Nephron (organoid): ENCODE measurements around the gene NTRK3.

Experiments used
- H3K27ac Mint-ChIP-seq, 3 experiments: 2 replicates each; pipeline ENCODE4 v1.8.0; 2020; ENCODE audit warnings: mixed read lengths in 3 of 3, mild to moderate bottlenecking in 2 of 3, moderate library complexity in 1 of 3
- H3K27me3 Mint-ChIP-seq: 2 replicates; pipeline ENCODE4 v1.8.0; 2021; ENCODE audit warnings: low read depth, mild to moderate bottlenecking, moderate library complexity, mixed read lengths
- H3K36me3 Mint-ChIP-seq: 2 replicates; pipeline ENCODE4 v1.8.0; 2020; ENCODE audit warnings: low read depth, mixed read lengths
- H3K4me1 Mint-ChIP-seq: 2 replicates; pipeline ENCODE4 v1.8.0; 2020; ENCODE audit warnings: mixed read lengths
- H3K4me3 Mint-ChIP-seq, 3 experiments: 2 replicates each; pipeline ENCODE4 v1.8.0; 2020; ENCODE audit warnings: mild to moderate bottlenecking in 3 of 3, mixed read lengths in 3 of 3, moderate library complexity in 2 of 3
- H3K9me3 Mint-ChIP-seq: 2 replicates; pipeline ENCODE4 v1.8.0; 2020; ENCODE audit warnings: mixed read lengths
- CTCF ChIP-seq, 3 experiments: fragments of 200-600 bp; sonication (generic); IDR thresholded peaks; one replicate each; pipeline ENCODE4 v1.5.0; 2021; ENCODE audit warnings: antibody characterized with exemption in 3 of 3; ENCODE audit not compliant: unreplicated experiment in 3 of 3

Gene NTRK3

GRCh38 chr15:88185584-88185983, 71.0 kb downstream of the NTRK3 start:
- H3K27ac Mint-ChIP-seq, result no peak overlapping the region
- H3K4me3 Mint-ChIP-seq, result no peak overlapping the region
- no peaks in the 10 kb centered on the region for H3K36me3 Mint-ChIP-seq
- no peaks in the 10 kb centered on the region for H3K4me1 Mint-ChIP-seq
- TF ChIP-seq CTCF (IDR thresholded peaks at IDR 0.05; ENCODE audit: unreplicated experiment in 3 of 3), result no peak
- H3K9me3 Mint-ChIP-seq, result no peaks in the 10 kb centered on the region
- peaks cover 34% of the 10 kb centered on the region for H3K27me3 Mint-ChIP-seq

GRCh38 chr15:88181613-88182012, 74.9 kb downstream of the NTRK3 start:
- Mint-ChIP-seq H3K4me3 (no peak overlapping the region), H3K27ac (peak overlapping the region in 1 of 3 experiments; percentile 82), H3K36me3 (no peaks in the 10 kb centered on the region), H3K27me3 (peaks cover 36% of the 10 kb centered on the region), H3K4me1 (no peaks in the 10 kb centered on the region), H3K9me3 (no peaks in the 10 kb centered on the region)
- no peak for TF ChIP-seq CTCF (IDR thresholded peaks at IDR 0.05; ENCODE audit: unreplicated experiment in 3 of 3)

- H3K9me3 Mint-ChIP-seq, result no peaks in the 10 kb centered on the region
- H3K36me3 Mint-ChIP-seq, result no peaks in the 10 kb centered on the region
- H3K27ac Mint-ChIP-seq, result no peak overlapping the region
- TF ChIP-seq CTCF (IDR thresholded peaks at IDR 0.05; ENCODE audit: unreplicated experiment in 3 of 3), result no peak
- no peaks in the 10 kb centered on the region for H3K4me1 Mint-ChIP-seq
- no peak overlapping the region for H3K4me3 Mint-ChIP-seq
- H3K27me3 Mint-ChIP-seq, result peaks cover 35% of the 10 kb centered on the region
Measured at GRCh38 chr15:88179562-88179961, 77.0 kb downstream of the NTRK3 start.

- TF ChIP-seq CTCF (IDR thresholded peaks at IDR 0.05; ENCODE audit: unreplicated experiment in 3 of 3), result no peak
- H3K27me3 Mint-ChIP-seq, result peaks cover 36% of the 10 kb centered on the region
- H3K36me3 Mint-ChIP-seq, result no peaks in the 10 kb centered on the region
- no peak overlapping the region for H3K27ac Mint-ChIP-seq
- H3K4me1 Mint-ChIP-seq, result no peaks in the 10 kb centered on the region
- H3K4me3 Mint-ChIP-seq, result no peak overlapping the region
- no peaks in the 10 kb centered on the region for H3K9me3 Mint-ChIP-seq
Measured at GRCh38 chr15:88178631-88179030, 77.9 kb downstream of the NTRK3 start.

- TF ChIP-seq CTCF (IDR thresholded peaks at IDR 0.05; ENCODE audit: unreplicated experiment in 3 of 3), result no peak
- H3K27ac Mint-ChIP-seq, result no peak overlapping the region
Measured at GRCh38 chr15:88177451-88177850, 79.1 kb downstream of the NTRK3 start.

GRCh38 chr15:88174571-88174970, 82.0 kb downstream of the NTRK3 start:
- TF ChIP-seq CTCF (IDR thresholded peaks at IDR 0.05; ENCODE audit: unreplicated experiment in 3 of 3), result no peak
- Mint-ChIP-seq H3K27me3 (peaks cover 31% of the 10 kb centered on the region), H3K36me3 (no peaks in the 10 kb centered on the region), H3K27ac (no peak overlapping the region), H3K4me3 (no peak overlapping the region), H3K9me3 (no peaks in the 10 kb centered on the region), H3K4me1 (no peaks in the 10 kb centered on the region)

More at GRCh38 chr15:88177451-88177850, 79.1 kb downstream of the NTRK3 start:
- no peaks in the 10 kb centered on the region for H3K36me3 Mint-ChIP-seq
- no peaks in the 10 kb centered on the region for H3K4me1 Mint-ChIP-seq
- H3K27me3 Mint-ChIP-seq, result peaks cover 37% of the 10 kb centered on the region
- no peak overlapping the region for H3K4me3 Mint-ChIP-seq
- H3K9me3 Mint-ChIP-seq, result no peaks in the 10 kb centered on the region
